Body of pancreas (tissue), 4 donors: ENCODE measurements around the gene BRDT.

Experiments
- POLR2A ChIP-seq, 3 donors: fragments of 450-650 bp; IDR thresholded peaks; one replicate each; pipeline ENCODE4 v1.6.1; 2016; ENCODE audit warnings: antibody characterized with exemption in 3 of 3, mild to moderate bottlenecking in 2 of 3
- TF ChIP-seq, protein P1 (sequence below), 7 experiments: fragments of 450-650 bp in 4 of 7; fragments of 200-600 bp in 3 of 7; sonication (generic) in 3 of 7; IDR thresholded peaks; one replicate each; pipeline ENCODE4 v1.5.1; 2016 to 2019; ENCODE audit warnings: antibody characterized with exemption in 7 of 7

DNA sequence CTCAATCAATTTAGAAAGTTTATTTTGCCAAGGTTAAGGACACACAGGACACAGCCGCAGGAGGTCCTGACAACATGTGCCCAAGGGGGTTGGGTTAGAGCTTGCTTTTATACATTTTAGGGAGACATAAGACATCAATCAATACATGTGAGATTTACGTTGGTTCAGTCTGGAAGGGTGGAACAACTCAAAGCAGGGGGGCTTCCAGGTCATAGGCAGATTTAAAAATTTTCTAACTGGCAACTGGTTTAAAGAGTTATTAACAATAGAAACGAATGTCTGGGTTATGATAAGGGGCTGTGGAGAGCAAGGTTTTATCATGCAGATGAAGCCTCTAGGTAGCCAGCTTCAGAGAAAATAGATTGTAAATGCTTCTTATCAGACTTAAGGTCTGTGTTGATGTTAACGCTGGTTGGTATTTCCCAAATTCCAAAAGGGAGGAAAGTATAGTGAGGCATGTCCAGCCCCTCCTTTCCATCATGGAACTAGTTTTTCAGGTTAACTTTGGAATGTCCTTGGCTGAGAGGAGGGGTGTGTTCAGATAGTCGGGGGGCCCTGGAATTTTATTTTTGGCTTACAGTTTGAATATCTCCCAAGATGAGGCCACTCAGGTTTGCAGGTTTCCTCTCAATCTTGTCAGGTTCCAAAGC lies 32.3 kb upstream of the BRDT start:
- TF ChIP-seq, protein P1, sequence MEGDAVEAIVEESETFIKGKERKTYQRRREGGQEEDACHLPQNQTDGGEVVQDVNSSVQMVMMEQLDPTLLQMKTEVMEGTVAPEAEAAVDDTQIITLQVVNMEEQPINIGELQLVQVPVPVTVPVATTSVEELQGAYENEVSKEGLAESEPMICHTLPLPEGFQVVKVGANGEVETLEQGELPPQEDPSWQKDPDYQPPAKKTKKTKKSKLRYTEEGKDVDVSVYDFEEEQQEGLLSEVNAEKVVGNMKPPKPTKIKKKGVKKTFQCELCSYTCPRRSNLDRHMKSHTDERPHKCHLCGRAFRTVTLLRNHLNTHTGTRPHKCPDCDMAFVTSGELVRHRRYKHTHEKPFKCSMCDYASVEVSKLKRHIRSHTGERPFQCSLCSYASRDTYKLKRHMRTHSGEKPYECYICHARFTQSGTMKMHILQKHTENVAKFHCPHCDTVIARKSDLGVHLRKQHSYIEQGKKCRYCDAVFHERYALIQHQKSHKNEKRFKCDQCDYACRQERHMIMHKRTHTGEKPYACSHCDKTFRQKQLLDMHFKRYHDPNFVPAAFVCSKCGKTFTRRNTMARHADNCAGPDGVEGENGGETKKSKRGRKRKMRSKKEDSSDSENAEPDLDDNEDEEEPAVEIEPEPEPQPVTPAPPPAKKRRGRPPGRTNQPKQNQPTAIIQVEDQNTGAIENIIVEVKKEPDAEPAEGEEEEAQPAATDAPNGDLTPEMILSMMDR (IDR thresholded peaks at IDR 0.05) = no peak
- no peak for TF ChIP-seq POLR2A (IDR thresholded peaks at IDR 0.05)
